HG03280 (cell line): ENCODE measurements around the gene TULP4.
"Not testable (repeated sequence)": the region's sequence is repeated elsewhere in the genome, so short reads cannot be mapped to it uniquely, and the experiment has no call there.

Source experiments
- ATAC-seq: cut with Tn5 transposase; IDR thresholded peaks from one replicate; pipeline ENCODE4 v1.9.1; 2021; ENCODE audit warnings: mild to moderate bottlenecking, moderate library complexity; ENCODE audit not compliant: unreplicated experiment

The TULP4 gene

GRCh38 chr6:158521759-158522158 lies 209.5 kb downstream of the TULP4 start:
- ATAC-seq = no peak

- no peak for ATAC-seq
Measured at GRCh38 chr6:158522616-158523015, 210.4 kb downstream of the TULP4 start.

- no peak for ATAC-seq
Measured at GRCh38 chr6:158524311-158524710, 212.0 kb downstream of the TULP4 start.

- not testable (repeated sequence) for ATAC-seq
Measured at GRCh38 chr6:158527858-158528257, 215.6 kb downstream of the TULP4 start.

- ATAC-seq = no peak
Measured at GRCh38 chr6:158528826-158529225, 216.6 kb downstream of the TULP4 start.

GRCh38 chr6:158529629-158530028 lies 217.4 kb downstream of the TULP4 start:
- no peak for ATAC-seq

- ATAC-seq = no peak
Measured at GRCh38 chr6:158531566-158531965, 219.3 kb downstream of the TULP4 start.

- no peak for ATAC-seq
Measured at GRCh38 chr6:158531970-158532369, 219.7 kb downstream of the TULP4 start.

- ATAC-seq = no peak
Measured at GRCh38 chr6:158536084-158536890, 224.0 kb downstream of the TULP4 start.

- no peak for ATAC-seq
Measured at GRCh38 chr6:158536891-158537798, 224.9 kb downstream of the TULP4 start.

- ATAC-seq = no peak
Measured at GRCh38 chr6:158538741-158539140, 226.5 kb downstream of the TULP4 start.

GRCh38 chr6:158539413-158539812 lies 227.1 kb downstream of the TULP4 start:
- no peak for ATAC-seq

GRCh38 chr6:158539881-158540280 lies 227.6 kb downstream of the TULP4 start:
- no peak for ATAC-seq

- ATAC-seq = no peak
Measured at GRCh38 chr6:158543606-158544185, 231.4 kb downstream of the TULP4 start.

- ATAC-seq = no peak
Measured at GRCh38 chr6:158544428-158544827, 232.2 kb downstream of the TULP4 start.

- no peak for ATAC-seq
Measured at GRCh38 chr6:158545043-158545966, 233.0 kb downstream of the TULP4 start.

- no peak for ATAC-seq
Measured at GRCh38 chr6:158548418-158549161, 236.3 kb downstream of the TULP4 start.

- no peak for ATAC-seq
Measured at GRCh38 chr6:158552055-158552795, 240.0 kb downstream of the TULP4 start.

- no peak for ATAC-seq
Measured at GRCh38 chr6:158552796-158553138, 240.5 kb downstream of the TULP4 start.
